ENCODE data around the gene TBC1D14.
"Not testable (repeated sequence)": the region's sequence is repeated elsewhere in the genome, so short reads cannot be mapped to it uniquely, and the experiment has no call there.

Gene TBC1D14

DNA sequence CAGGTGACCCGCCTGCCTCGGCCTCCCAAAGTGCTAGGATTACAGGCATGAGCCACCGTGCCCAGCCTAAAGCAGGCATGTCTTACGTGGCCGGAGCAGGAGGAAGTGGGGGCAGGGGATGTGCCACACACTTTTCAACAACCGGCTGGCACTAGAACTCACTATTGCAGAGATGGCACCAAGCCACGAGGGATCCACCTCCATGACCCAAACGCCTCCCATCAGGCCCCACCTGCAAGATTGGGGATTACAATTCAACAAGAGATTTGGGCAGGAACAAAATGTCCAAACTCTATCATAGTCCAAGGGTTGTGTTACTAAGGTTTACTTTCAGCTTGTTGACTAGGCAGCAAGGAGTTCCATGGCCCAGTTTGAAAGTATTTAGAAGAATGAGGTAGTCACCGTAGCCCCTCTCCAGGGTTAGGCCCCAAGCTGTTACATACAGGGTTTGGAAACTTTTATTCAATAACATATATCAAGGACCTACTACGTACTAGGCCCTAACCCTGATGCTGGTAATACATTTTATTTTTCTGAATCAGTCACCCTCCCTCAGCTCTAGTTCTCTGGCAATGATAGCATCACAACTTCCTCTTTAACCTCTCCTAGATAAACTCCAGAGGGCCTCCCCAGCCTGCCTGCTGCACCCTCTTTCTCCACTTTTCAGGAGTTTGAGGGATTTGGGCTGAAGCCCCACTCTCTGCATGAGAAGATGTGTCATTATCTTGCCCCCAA is 18.0 kb upstream of the TBC1D14 start:
- DNase-seq: no peak

DNA sequence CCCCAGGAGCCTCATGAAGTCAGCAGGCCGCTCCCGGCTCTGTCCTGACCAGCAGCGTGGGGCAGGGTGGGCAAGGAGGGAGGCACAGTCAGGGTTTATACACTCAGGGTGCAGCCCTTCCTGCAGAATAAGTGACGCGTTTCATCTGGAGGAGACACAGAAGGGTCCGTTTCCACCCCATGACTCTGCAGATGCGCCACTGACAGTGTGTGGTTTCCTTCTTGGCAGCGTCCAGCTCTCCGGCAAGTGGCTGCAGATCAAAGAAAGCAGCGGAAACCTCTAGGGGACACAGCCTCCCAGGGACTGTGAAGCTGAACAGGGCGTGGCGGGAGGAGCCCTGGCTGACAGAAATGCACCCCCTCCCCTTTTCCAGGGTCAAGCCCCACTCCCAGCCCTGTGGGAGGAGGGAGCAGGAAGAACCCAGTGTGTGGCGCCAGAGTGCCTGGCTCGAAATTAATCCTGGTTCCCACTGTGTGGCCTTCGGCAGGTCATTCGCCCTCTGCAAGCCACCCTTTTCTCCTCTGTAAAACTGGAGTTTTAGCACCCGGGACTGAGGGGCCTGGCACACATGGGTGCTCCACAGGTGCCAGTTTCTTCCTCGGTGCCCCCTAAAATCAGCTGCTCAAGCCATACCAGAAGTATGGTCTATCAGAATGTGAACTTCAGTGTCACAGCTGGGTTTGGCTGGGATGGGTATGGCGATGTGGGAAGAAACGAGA is 17.3 kb upstream of the TBC1D14 start:
- DNase-seq: peak; percentile 46

DNA sequence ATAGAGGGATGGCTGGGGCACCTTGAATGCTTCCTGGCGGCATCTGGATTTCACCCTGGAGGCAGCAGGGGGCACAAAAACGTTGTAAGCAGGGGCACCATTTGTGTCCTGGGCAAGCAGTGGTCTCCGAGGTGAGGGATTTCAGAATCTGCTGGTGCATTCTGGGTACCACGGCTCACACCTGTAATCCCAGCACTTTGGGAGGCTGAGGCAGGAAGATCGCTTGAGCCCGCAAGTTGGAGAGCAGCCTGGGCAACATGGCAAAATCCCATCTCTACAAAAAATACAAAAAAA is 16.8 kb upstream of the TBC1D14 start:
- no peak for DNase-seq

DNA sequence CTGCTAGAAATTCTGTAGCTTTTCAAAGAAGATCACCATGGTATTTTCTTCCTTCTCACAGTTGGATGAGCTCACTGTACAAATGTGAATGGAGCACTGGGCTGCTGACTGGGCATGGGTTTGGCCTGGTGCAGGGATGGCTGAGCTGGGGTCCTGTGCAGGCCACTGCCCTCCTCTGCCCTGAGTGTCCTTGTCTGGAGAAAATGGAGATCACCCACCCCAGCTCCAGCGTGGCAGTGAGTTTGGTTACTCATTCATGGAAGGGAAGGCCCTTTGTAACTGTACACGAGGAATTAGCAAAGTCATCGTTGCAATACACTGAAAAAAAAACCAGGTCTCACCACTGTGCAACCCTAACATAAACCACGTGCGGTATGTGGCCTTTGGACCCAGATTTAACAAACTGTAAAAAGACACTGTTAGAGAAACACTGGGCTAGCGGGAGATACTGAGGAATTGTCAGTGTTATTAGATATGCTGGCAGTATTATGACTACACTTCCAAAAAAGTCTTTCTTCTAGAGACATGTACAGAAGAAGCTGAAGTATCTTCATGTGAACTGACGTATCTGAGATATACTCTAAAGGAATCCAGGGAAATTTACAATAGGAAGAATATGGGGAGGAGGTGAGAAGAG is 16.1 kb upstream of the TBC1D14 start:
- no peak for DNase-seq

DNA sequence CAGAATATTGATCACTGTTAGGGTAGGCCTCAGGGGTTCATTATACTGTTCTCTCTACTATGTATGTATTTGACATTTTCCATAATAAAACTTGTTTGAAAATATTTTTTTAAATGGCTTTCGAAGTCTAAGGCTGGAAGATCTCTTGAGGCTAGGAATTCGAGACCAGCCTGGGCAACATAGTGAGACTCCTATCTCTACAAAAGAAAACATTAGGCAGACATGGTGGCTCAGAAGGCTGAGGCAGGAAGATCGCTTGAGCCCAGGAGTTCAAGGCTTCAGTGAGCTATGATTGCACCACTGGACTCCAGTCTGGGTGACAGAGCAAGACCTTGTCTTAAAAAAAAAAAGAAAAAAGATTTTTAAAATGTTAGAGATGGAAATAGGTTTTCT is 15.5 kb upstream of the TBC1D14 start:
- no peak for DNase-seq

DNA sequence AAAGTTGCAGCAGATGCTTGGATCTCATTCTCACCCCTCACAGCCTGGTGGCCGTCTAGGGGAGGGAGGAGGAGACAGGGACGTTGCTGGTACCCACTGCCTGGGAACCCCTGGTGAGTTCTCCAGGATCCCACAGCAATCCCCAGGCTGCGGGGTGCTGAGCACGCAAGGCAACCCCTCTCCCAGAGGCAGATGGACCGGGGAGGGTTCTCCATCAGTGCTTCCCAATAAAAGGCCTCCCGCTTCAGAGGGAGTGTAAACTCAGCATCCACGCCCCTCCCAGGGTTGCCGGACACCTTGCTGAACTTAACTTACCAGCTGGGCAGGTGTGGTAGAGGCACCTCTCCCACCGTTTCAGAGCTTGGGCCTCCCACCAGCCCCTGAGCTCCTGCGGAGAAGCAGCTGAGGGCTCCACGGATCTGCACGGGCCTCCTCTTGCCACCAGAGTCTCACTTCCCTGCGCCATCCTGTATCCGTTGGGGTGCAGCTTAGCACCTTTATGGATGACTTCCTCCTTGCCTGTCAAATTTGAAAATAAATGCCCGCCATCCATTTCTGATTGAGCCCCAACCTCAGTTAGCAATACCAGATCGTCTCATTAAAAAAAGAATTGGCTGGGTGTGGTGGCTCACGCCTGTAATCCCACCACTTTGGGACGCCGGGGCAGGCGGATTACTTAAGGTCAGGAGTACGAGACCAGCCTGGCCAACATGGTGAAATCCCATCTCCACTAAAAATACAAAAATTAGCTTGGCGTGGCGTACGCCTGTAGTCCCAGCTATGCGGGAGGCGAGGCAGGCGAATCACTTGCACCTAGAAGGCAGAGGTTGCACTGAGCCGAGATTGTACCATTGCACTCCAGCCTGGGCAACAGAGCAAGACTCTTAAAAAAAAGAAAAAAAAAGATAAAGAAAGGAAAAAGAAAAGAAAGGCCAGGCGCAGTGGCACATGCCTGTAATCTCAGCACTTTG is 14.8 kb upstream of the TBC1D14 start:
- no peak for DNase-seq

DNA sequence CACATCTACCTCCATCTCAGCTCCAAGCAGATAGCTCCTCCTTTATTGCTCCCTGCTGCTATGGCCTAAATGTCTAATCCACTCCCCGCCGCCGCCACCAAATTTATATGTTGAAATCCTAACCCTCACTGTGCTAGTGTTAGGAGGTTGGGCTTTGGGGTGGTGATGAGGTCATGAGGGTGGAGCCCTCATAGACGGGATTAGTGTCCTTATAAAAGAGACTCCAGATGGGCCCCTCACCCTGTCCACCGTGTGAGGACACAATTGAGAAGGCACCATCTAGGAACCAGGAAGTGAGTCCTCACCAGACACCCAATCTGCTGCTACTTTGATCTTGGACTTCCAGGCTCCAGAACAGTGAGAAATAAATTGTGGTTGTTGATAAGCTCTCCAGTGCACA is 13.6 kb upstream of the TBC1D14 start:
- DNase-seq: no peak

DNA sequence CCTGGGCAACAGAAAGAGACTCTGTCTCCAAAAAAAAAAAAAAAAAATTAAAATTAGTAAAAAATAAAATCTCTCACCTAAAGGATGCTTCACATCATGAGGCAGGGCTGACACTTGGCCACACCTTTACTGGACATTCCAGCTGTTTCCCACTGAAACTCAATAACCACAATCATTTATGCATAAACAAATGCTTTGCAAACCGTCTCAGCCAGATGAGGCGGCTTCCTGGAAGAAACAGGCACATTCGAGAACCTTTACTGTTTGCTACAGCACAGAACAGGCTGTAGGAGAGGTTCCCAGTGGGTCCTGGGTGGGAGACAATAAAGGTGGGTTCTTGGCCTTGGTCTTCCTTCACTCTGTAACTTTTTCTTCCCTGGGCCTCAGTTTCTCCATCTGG is 10.9 kb upstream of the TBC1D14 start:
- no peak for DNase-seq

DNA sequence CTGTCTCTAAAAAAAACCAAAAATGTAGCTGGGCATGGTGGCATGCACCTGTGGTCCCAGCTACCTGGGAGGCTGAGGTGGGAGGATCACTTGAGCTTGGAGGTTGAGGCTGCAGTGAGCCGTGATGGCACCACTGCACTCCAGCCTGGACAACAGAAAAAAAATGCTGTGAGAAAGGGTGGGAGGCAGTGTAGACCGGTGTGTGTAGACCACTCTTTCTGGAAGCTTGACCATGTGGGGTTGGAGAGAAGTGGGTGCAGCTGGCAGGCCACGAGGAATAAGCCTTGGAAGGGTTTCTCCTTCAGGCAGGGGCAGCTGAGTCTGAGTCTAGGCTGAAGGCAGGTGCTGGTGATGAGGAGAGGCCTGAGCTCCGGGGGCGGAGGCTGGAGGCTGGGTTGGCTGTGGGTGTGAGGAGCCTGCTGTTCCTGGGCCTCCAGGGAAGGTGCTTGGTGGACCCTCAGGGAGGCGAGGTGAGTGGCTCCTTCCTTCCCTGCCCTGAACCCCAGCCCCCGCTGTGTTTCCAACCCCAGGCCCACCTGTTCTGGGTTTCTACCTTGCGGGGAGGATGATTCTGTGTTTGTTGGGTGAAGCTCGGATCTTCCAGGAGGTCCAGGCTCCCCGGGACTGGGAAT is 9.3 kb upstream of the TBC1D14 start:
- no peak for DNase-seq

DNA sequence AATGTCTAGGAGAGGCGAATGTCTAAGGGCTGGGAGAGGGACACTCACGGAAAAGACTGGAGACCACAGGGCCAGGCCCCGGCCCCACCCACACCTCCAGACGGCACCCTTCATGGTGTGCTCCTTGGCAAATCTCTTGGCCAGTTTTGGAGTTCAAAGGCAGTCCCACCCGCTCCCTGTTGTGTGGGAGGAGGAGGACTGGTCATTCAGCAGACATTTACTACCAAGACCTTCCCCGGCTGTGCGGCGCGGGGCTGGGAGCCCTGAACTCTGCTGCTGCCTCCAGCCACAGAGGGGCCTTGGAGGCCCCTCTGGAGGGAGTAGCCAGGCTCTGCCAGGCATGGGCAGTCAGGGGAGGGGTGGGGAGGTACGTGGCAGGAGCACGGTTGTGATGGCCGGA is 8.7 kb upstream of the TBC1D14 start:
- no peak for DNase-seq

DNA sequence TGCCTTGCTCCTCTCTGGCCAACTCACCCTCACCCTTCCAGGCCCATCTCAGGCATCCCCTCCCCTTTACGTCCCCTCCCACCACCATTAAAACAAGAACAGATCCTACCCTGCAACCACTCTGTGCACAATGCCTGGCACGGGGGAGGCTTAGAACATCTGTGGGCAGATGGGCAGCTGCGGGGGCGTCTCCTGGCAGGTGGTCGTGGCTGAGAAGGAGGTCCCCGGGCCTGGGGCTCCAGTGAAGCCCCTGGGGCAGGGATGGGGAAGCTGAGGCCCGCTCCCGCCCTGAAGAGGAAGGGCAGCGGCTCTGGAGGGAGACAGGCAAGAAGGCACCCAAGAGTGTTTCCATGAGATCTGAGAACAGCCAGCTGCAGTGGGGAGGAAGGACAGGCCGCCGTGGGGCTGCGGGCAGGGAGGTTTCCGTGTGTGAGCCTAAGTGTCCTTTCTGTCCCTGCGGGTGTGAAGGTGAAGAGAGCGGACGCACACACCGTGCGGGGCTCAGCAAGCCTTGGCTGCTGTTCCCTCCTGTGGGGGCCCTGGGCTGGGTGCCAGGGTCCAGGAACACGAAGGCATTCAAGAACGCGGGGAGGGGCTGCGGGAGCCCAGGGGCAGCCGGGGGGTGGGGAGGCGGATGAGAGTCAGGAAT is 7.8 kb upstream of the TBC1D14 start:
- DNase-seq: no peak

DNA sequence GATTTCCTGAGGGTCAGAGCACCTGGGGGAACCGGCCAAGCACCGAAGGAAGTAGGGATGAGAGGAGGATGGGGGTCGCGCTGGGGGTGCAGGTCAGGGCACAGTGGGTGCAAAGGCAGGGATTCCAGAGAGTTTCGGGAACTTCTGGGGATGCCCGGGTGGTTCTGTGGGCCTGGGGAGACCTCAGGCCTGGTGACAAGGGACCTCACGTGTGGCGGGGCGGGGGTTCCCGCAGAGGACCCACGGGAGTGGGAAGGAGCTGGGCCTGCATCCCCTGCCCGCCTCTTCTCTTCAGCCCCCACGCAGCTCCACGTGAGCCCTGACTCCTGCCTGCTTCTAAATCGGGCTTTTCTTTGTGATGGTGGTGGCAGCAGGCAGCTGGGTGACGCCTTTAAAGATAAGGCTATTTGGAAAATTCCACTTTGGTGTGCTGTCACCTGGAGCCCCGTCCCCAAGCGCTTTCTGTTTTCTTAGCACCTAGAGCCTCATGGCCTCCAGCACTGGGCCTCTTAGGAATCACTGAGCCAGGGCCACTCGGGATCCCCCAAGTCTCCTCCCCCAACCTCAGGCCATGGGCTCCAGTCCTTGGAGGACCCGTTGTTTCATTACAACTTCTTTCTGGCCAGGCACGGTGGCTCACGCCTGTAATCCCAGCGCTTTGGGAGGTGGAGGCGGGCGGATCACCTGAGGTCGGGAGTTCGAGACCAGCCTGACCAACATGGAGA is 7.1 kb upstream of the TBC1D14 start:
- no peak for DNase-seq

DNA sequence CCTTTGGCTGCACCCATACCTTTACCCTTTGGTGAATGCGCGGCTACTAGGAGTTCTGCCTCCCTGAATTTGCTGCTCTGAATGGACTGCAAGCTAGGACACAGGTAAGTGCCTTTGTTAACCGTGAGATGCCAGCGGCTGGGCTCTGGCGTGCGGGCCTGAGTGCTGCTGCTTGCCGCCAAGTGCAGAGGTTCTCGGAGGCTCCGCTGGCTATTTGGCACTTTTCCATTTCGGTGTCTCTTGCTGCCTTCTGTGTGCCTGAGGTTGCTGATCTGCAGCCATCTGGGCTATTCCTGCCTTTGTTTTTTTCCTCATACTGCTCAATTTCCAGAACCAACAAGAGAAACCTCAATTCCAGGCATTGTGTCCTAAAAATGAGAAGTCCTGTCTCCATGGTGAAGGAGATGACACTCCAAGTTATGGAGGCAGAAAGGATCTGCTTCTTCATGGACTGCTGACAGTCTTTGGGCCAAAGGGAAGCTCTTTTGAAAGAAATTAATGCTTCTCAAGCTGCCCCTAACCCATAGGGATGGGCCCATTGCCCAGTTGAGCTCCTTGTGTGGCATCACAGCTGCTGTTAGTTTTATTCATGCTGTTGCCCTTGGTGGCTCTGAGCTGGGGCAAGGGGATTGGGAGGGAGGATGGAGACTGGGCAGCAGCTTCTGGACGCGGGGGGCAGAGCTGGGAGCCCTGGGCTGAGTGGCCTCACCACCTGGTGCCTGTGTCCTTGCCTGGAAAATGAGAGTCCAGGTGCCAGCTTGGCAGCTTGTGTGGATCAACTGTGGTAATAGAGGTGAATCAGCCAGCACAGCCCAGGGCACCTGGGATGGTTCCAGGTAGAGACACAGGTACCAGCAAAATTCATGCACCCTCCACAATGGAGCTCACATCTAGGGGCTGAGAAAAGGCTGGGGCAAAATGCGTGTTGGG is 3.8 kb upstream of the TBC1D14 start:
- DNase-seq: no peak

DNA sequence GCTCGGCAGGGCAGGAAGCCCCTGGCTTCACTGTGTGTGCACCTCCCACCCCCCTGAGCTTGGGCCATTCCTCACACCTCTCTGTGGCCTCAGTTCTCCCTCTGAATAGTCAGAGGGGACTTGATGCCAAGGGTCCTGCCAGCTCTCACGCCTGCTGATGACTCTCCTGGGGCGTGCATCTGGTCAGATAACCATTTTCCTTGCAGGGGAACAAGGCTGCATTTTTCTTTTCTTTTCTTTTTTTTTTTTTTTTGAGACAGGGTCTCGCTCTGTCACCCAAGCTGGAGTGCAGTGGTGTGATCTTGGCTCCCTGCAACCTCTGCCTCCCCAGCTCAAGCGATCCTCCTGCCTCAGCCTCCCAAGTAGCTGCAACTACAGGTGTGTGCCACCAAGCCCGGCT is 3.1 kb upstream of the TBC1D14 start:
- DNase-seq: not testable (repeated sequence)

DNA sequence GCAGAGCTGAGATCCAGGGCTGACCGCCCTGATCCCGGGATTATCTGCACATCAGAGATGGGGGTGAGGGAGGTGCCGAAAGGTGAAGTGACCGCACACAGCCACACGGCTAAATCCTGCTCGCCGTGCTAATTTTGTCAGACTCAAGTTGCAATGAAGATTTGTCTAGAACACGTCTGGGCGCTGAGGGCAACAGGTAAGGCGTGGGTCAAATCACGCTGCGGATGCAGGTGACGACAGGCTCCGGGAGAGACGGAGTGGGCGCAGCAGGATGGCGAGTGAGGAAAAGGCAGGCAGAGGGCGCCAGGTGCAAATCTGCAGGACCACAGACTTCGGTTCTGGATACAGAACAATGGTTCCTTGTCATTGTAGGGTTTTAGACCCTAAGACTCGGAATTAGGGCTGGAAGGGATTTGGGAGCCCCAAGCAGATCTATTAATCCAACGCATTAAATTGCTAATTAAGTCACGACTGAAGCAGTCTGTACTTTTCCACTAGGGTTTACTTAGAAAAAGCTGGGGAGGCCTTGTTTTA is 1.9 kb upstream of the TBC1D14 start:
- no peak for DNase-seq

DNA sequence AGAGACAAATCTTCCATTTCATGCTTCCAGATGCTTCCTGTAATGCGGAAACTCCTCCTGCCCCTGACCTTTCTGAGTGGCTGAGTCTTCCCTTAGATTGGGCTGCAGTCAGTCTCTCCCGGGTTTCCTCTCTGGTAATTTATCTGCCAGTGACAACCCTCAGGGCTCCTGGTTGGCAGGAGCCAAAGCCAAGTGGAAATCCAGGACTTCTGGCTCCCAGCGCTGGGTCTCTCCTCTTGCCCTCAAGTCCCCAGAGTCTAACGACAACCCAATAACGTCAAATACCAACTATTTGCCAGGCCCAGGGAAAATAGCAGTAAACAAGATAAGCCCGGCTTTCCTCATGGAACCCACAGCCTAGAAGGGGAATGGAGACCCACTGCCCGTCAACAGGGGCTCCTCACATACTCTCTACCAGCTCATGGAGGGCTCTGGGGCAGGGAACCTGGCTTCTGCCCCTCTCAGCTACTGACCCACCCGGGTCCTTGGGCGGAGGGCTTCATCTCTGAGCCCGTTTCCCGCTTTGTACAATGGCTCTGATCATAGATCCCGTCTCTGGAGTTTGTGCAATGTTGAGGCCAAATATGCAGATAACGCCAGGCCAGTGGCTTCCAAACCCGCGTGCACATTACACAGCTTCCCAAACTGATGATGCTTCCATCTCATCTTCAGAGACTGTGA is 1.1 kb upstream of the TBC1D14 start:
- no peak for DNase-seq

DNA sequence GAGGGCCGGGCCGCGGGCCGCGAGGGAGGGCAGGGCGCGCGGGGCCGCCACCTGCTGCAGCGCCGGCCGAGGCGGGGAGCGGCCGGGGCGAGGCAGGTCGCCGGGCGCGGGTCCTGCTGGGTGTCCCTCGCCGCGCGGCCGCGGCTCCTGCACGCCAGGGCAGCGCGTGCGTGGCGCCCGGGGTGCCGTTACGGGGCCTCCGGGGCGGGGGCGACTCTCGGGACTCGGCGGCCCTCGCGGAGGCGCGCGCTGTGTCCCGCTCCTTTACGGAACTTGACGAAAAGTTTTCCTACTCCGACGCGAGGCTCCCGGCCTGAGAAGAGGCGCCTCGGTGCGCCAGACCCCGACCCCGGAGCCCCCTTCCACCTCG is 329 bp downstream of the TBC1D14 start:
- DNase-seq: no peak

DNA sequence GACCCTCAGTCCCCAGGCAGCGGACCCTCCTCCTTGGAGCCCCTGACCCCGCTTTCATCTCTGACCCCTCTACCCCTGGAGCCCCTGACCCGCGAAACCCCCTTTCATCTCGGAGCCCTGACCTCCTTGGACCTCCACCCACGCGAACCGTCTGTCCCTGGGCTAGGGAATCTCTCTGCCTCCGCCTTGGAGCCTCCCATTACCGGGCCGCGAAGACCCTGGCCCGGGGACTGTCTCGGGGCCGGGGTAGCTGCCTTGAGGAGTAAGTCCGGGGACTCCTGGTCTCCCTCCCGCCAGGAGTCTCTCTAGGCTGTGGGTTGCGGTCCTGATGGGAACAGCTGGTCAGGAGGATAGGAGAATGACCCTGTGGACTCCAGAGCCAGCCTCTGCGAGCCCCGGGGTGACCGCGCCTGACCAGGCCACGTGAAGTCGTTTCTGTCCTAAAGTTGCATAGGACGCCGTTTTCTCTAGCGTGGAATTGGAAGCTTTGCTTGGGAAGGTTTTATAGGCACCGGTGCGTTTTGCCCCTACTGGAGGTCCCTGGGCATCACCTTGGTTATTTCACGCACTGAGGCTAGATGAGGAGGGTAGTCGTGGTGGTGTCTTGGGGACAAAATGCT is 824 bp downstream of the TBC1D14 start:
- DNase-seq: no peak

All from CD4-positive, alpha-beta T cell treated with Interleukin-4 for 4 hours (primary cell).